Right lobe of liver (tissue), 4 donors: ENCODE measurements around the gene COLEC11.

Source experiments
- CTCF ChIP-seq, 4 donors: fragments of 200-600 bp in 3 of 4; fragments of 450-650 bp in 1 of 4; IDR thresholded peaks; one replicate each; pipeline versions ENCODE4 v1.5.1 to v1.8.0; 2016 to 2022; ENCODE audit warnings: antibody characterized with exemption in 4 of 4, mild to moderate bottlenecking in 2 of 4
- POLR2A ChIP-seq: fragments of 450-650 bp; IDR thresholded peaks from one replicate; pipeline ENCODE4 v1.6.1; 2017; ENCODE audit warnings: antibody characterized with exemption, mild to moderate bottlenecking
- donor health status: DM: no; HTN: no; CAD: no.
- donor health status: DM: no; HTN: no; CAD: no.
- donor health status: DM: no; HTN: yes; CAD: no.

GRCh38 chr2:3587021-3587420 lies 7.9 kb upstream of the COLEC11 start:
- TF ChIP-seq POLR2A (no peak), CTCF (IDR thresholded peaks at IDR 0.05) (no peak)
